A673 (cell line): ENCODE data around the gene ANKZF1. TPM values are rescaled to one million over a fixed set of nuclear protein-coding genes. Genes with fewer than 3 reads are reported as not detected.

Experiments used
- BruUV-seq: library from RNA; stranded (reverse); fragments of 400-500 nt; replicated peaks from 2 replicates; lab custom pipeline; 2021; lab: Mats Ljungman, UMichigan
- CTCF ChIA-PET: fragments of 300-600 bp; sonication (Branson Sonifier 250); formaldehyde crosslinking; loops from one replicate; lab custom pipeline; 2022; ENCODE audit warnings: antibody characterized with exemption; lab: Charles Lee
- POLR2A ChIA-PET: fragments of 300-600 bp; sonication (Branson Sonifier 250); formaldehyde crosslinking; loops from one replicate; lab custom pipeline; 2022; ENCODE audit warnings: antibody characterized with exemption; ENCODE audit not compliant: low non-redundant PET; lab: Charles Lee
- DNase-seq: peaks from one replicate; pipeline ENCODE4 v3.0.0-alpha.2; 2015; ENCODE audit warnings: low spot score
- H3K27ac ChIP-seq: fragments of 200-600 bp; sonication (generic); 2 replicates; pipeline ENCODE4 v1.5.1; 2016; ENCODE audit warnings: mixed run types, low read depth, mild to moderate bottlenecking, mixed read lengths, antibody characterized with exemption, low read length; ENCODE audit not compliant: poor library complexity, severe bottlenecking
- H3K27me3 ChIP-seq: fragments of 200-600 bp; sonication (generic); replicated peaks from 2 replicates; pipeline ENCODE4 v1.6.1; 2017; ENCODE audit warnings: mixed run types, low read depth, mild to moderate bottlenecking, mixed read lengths, antibody characterized with exemption, low read length; ENCODE audit not compliant: insufficient read depth, poor library complexity
- H3K36me3 ChIP-seq: fragments of 200-600 bp; sonication (generic); 2 replicates; pipeline ENCODE4 v1.6.1; 2016; ENCODE audit warnings: mixed run types, mild to moderate bottlenecking, mixed read lengths, antibody characterized with exemption, low read length; ENCODE audit not compliant: insufficient read depth, poor library complexity, severe bottlenecking
- H3K4me1 ChIP-seq: fragments of 200-600 bp; sonication (generic); 2 replicates; pipeline ENCODE4 v1.6.1; 2017; ENCODE audit warnings: mixed run types, mild to moderate bottlenecking, mixed read lengths, antibody characterized with exemption, low read length; ENCODE audit not compliant: insufficient read depth, poor library complexity, severe bottlenecking
- H3K4me3 ChIP-seq: fragments of 200-600 bp; sonication (generic); 2 replicates; pipeline ENCODE4 v1.5.1; 2016; ENCODE audit warnings: low read depth, mixed run types, mild to moderate bottlenecking, mixed read lengths, low read length; ENCODE audit not compliant: poor library complexity, severe bottlenecking
- H3K9me3 ChIP-seq: fragments of 200-600 bp; sonication (generic); 2 replicates; pipeline ENCODE4 v1.6.1; 2016; ENCODE audit warnings: mixed run types, low read depth, mild to moderate bottlenecking, mixed read lengths, antibody characterized with exemption, low read length; ENCODE audit not compliant: poor library complexity, severe bottlenecking
- CTCF ChIP-seq: fragments of 300-800, 200-600 bp; sonication (generic); conservative IDR thresholded peaks from 2 replicates; pipeline ENCODE4 v1.5.1; 2017; ENCODE audit warnings: low read depth, mild to moderate bottlenecking, antibody characterized with exemption, low read length, moderate library complexity, mixed read lengths
- EZH2 ChIP-seq: fragments of 200-600 bp; sonication (generic); IDR thresholded peaks from 2 replicates; pipeline ENCODE4 v1.6.1; 2017; ENCODE audit warnings: borderline replicate concordance, low read depth, mild to moderate bottlenecking, mixed read lengths, antibody characterized with exemption, low read length; ENCODE audit not compliant: poor library complexity, severe bottlenecking
- intact Hi-C: fragments of 100-400 bp; cut with micrococcal nuclease; formaldehyde crosslinking; loops from one replicate; pipeline ENCODE4 v1.10.0; 2022; ENCODE audit not compliant: unreplicated experiment
- total RNA-seq: library from RNA; stranded (reverse); gene quantifications from 2 replicates; pipeline ENCODE4 v1.2.3, GENCODE V29; 2021

Gene ANKZF1
- total RNA-seq, 1 experiment from 2014 or later, result 30.6 TPM

- Histone ChIP-seq H3K4me3 (no peak overlapping the region), H3K4me1 (peaks cover 43% of the 10 kb centered on the region), H3K27ac (peak overlapping the region; percentile 87), H3K36me3 (peaks cover 10% of the 10 kb centered on the region), H3K27me3 (no peaks in the 10 kb centered on the region), H3K9me3 (no peaks in the 10 kb centered on the region)
- TF ChIP-seq EZH2 (no peak), CTCF (no peak)
- ChIA-PET CTCF (no interaction called here), POLR2A (no interaction called here)
- no peak for DNase-seq
- intact Hi-C loops, result no loop called here
- BruUV-seq, result no TSS peak
Measured at GRCh38 chr2:219248845-219249202, 19.2 kb downstream of the ANKZF1 start.

GRCh38 chr2:219249203-219249980 lies 19.8 kb downstream of the ANKZF1 start:
- no peak for TF ChIP-seq CTCF
- ChIA-PET POLR2A (no interaction called here), CTCF (interaction anchor here (0.9 to 1.0 kb wide), 2 partner anchors 28 to 46 kb away, joined by 3 read pairs; no protein-coding TSS in a partner anchor)
- H3K27me3 ChIP-seq, result peaks cover 4% of the 10 kb centered on the region
- no peaks in the 10 kb centered on the region for H3K9me3 ChIP-seq
- no peak overlapping the region for H3K4me3 ChIP-seq
- peaks cover 10% of the 10 kb centered on the region for H3K36me3 ChIP-seq
- peak; percentile 93 for DNase-seq
- intact Hi-C loops, result no loop called here
- H3K27ac ChIP-seq, result peak overlapping the region; percentile 87
- BruUV-seq, result no TSS peak
- H3K4me1 ChIP-seq, result peaks cover 43% of the 10 kb centered on the region

- intact Hi-C loops, result no loop called here
- H3K27ac ChIP-seq, result peak overlapping the region; percentile 87
- POLR2A ChIA-PET, result no interaction called here
Measured at GRCh38 chr2:219250049-219250781, 20.6 kb downstream of the ANKZF1 start.

More at GRCh38 chr2:219250049-219250781, 20.6 kb downstream of the ANKZF1 start:
- peaks cover 43% of the 10 kb centered on the region for H3K4me1 ChIP-seq
- H3K36me3 ChIP-seq, result peaks cover 10% of the 10 kb centered on the region
- TF ChIP-seq EZH2 (no peak), CTCF (no peak)
- H3K9me3 ChIP-seq, result no peaks in the 10 kb centered on the region
- no peak overlapping the region for H3K4me3 ChIP-seq
- H3K27me3 ChIP-seq, result peaks cover 12% of the 10 kb centered on the region
- CTCF ChIA-PET, result interaction anchor here (0.9 to 1.0 kb wide), 2 partner anchors 27 to 45 kb away, joined by 3 read pairs; no protein-coding TSS in a partner anchor
- DNase-seq, result no peak
- BruUV-seq, result no TSS peak
